ENCODE results near the gene CCR9.

- no peak for TF ChIP-seq POLR2A (IDR thresholded peaks at IDR 0.05)
- no peak for TF ChIP-seq CTCF (IDR thresholded peaks at IDR 0.05)
- TF ChIP-seq POLR2AphosphoS5 (IDR thresholded peaks at IDR 0.05) = no peak
These were observed 21.7 kb downstream of the CCR9 start for GRCh38 chr3:45907769-45908705.

Data from breast epithelium (tissue), 3 donors.